GM19238 (cell line): ENCODE measurements around the gene NEB.
"Not testable (repeated sequence)": the region's sequence is repeated elsewhere in the genome, so short reads cannot be mapped to it uniquely, and the experiment has no call there.

Source experiments
- DNase-seq: peaks from one replicate; pipeline ENCODE4 v3.0.0; 2011; ENCODE audit warnings: low spot score; ENCODE audit not compliant: insufficient read length

Gene NEB

GRCh38 chr2:151651274-151651673 lies 83.0 kb downstream of the NEB start:
- DNase-seq, result no peak

DNA sequence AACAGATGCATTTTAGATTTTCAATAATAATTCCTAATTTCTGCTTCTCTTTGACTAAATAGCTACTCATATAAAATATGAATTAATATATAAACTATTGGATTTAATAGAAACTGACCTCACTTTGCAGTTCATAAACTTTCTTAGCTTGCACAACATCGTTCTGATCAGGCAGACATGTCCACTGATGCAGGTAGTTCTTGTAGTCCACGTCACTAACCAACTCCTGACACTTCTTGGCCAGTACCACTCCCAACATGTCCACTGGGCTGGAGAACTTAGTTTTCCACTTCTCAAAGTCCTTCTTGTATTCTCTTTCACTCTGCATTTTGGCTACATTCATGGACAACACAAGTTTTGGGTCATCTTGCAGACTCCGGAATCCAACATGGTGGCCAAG lies 83.8 kb downstream of the NEB start:
- no peak for DNase-seq

DNA sequence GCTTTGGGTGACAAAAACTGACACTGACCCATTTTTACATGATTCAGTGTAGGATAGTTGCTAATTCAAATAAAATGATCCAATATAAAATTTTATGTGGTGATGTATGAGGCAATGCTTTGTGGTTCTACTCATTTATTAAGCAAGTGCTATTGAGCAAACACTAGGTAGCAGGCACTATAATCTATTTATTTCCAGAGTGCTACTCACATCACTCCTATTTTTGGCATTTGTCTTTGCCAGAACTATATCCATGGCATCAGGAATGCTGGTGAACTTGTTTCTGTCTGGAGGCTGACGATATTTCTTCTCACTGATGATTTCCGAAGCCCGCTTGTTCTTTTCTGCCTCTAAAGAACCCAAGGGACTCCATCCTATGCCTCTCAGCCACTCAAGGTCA lies 84.3 kb downstream of the NEB start:
- DNase-seq, result no peak

GRCh38 chr2:151649400-151649799 lies 84.9 kb downstream of the NEB start:
- no peak for DNase-seq

- DNase-seq, result not testable (repeated sequence)
Measured at GRCh38 chr2:151646512-151646911, 87.8 kb downstream of the NEB start.

DNA sequence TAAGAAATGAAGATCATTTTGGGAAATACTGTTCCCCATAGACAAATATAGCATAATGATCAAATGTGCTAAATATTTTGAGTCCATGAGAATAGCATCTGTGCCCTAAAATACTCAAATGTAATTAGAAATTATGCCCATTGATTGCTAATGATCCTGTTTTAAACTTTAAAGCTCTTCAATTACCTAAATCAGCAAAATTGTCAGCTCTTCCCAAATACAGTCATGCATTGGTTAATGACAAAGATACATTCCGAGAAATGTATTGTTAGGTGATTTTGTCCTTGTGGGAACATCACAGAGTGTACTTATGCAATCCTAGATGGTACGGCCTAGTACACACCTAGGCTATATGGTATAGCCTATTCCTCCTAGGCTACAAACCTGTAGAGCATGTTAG lies 89.7 kb downstream of the NEB start:
- DNase-seq, result no peak

DNA sequence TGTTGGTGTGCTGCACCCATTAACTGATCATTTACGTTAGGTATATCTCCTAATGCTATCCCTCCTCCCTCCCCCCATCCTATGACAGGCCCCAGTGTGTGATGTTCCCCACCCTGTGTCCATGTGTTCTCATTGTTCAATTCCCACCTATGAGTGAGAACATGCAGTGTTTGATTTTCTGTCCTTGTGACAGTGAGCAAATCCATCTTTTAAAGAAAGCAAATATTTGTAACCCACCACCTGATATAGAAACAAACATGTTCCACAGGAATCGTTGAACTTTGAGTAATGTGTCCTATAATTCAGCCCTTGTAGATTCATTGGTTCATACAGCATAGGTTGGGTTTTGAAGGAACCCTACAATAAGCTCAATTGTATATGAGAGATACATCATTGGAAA lies 92.4 kb downstream of the NEB start:
- DNase-seq, result not testable (repeated sequence)

- DNase-seq, result no peak
Measured at GRCh38 chr2:151640087-151640486, 94.2 kb downstream of the NEB start.

GRCh38 chr2:151638990-151639389 lies 95.3 kb downstream of the NEB start:
- no peak for DNase-seq

DNA sequence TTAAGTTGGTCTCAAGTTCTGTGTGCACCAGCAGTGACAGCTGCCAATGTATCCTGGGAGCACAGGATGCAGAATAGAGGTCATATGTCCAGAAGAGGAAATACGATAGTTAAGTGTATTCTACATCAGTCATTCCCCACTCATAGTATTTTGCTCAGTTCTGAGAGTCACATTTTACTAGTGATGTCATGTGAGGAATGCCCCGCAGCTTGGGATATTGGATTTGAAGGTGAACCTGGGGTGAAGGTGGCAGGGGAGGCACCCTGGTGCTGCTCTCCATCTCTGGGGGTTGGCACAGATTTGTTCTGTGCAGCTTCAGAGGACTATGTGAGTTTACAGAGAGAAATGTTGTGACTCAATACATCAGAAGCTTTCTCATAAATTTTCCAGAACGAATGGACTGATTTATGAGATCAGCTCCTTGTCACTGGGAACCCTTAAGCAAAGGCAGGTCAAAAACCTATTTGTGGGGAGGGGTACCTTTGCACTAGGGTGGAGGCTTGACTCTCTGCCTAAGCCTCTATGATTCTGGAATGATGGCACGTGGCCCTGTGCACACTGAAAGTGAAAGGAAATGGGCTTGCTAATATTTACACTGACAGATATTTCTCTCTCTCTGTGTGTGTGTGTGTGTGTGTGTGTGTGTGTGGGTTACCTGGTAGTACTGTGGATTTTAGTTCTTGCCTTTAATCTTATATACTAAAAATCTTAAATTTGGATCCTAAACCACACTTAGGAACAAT lies 95.9 kb downstream of the NEB start:
- DNase-seq, result peak; percentile 3

DNA sequence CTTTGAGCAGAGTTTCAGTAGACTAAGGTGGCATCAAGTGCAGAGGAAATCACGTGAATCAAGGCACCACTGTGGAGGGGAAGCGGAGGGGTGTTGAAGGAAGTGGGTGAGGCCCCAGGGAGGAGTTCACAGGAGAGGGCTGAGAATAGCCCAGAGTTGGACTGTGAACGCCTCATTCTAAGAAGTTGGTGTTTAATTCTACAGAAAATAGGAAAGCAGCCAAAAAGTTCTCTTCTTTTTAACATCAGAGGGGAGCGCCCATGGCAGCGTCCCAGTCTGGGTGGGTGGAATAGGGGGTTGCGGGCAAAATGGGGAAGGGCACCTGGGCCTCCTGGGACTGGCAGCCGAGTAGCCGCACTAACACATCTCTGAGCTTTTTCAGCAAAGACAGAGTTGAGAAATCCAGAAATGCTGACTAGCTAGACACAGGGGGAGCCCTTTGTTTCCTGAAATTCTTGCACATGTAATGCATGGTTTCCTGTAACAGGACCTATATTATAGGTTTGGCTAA lies 97.0 kb downstream of the NEB start:
- peak; percentile 7 for DNase-seq

GRCh38 chr2:151634736-151635467 lies 99.4 kb downstream of the NEB start:
- no peak for DNase-seq

DNA sequence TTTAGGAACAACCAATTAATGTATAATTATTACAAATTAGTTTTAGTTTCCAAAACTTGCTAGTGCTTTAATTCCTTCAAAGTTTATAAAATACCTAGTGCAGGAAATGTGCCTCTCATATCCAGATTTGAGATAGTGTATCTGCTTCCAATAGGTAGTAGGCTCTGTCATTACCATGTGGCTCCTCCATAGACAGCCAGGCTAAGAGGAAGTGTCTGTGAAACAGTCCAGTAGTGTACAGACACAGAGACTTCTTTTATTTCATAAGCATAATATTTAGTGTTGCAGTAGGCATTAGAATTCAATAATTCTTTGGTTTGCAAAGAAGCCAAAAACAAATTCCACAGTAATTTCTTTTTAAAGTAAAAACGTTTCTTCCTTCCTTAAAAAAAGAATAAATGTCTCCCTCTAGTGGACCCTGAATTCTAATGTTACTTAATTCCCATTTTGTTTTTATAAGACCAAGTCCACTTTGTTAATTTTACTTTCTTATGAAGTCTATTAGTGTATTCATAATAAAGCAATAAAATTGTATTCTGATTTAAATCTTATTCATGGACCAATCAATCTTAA lies 101.2 kb downstream of the NEB start:
- DNase-seq, result no peak

GRCh38 chr2:151630372-151630771 lies 103.9 kb downstream of the NEB start:
- DNase-seq, result no peak

GRCh38 chr2:151627353-151627752 lies 106.9 kb downstream of the NEB start:
- DNase-seq, result no peak

DNA sequence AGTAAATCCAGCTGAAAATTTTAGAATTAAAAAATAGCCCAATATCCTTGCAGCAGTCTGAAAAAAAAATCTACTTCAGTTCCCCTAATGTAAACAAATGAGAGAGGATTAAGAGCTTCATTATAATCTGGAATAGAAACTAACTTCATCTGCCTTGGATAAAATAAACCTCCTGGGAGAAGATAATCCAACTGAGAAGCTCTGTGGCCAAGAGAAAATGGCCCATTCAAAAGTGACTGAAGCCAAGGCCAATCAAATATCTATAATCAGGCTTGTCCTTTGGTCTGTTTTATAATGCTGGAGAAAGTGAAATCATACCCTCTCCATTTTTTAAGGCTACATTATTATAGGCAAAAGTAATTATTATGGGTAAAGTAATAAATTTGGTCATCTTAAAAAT lies 110.0 kb downstream of the NEB start:
- DNase-seq, result no peak

DNA sequence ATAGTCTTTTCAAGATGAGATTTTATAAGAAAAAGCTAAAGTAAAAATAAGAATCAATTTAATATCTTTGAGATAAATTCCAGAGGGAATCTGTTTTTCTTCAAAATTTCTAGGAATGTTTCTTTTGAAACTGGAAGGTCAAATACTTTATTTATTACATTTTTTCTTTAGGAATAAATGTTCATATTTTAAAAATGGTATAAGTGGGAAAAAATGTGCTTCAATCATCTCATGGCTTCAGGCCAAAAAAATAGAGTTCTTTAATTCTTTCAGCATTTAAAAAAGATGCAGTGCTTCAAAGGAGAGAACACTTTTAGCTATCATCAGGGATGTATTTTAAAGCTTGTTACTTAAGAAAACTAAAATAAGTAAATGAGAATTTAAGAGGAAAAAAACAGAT lies 110.6 kb downstream of the NEB start:
- DNase-seq, result no peak

DNA sequence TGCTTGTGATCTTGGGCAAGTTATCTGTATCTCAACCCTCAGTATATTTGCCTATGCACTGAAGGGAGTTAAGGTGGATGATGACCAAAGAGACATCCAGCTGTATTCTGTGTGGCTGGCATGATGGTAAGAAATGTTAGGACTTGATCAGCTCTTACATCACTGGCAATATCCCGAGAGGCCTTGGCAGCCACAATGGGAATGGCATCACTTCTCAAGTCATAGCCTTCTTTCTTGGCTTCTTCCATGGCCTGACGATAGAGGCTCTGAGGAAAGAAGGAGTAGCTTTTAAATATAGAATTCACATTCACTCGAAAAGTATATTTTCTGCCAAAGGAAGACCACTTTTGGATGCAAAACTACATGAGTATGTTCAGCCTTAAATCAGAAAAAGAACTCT lies 113.5 kb downstream of the NEB start:
- DNase-seq, result no peak

DNA sequence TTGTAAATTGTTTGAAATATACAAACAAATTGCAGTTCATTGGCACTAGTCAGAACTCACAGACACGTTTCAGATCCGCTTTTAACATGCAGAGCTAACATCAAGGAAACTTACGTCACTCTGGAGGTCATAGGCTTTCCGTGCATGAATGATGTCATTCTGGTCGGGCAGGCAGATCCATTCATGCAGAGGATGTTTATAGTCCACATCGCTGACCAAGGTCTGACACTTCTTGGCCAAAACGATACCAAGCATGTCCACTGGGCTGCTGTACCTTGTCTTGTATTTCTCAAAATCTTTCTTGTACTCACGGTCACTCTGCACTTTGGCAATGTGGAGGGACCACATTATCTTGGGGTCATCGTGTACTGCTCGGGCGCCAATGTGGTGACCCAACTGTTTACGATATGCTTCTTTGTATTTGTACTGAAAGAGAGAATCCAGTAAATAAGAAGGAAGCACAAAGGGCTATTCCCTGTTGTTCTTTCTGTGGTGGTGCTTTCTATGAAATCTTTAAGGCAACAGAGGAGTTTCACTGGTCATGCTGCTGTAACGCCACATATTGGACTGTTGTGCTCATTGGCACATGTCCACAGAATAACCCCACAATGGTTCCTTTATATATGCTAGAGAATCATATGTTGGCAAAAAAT lies 114.8 kb downstream of the NEB start:
- no peak for DNase-seq

GRCh38 chr2:151616760-151617339 lies 117.4 kb downstream of the NEB start:
- no peak for DNase-seq

- no peak for DNase-seq
Measured at GRCh38 chr2:151614606-151615306, 119.5 kb downstream of the NEB start.
